Nephron (organoid): ENCODE data around the gene OMD.

Source experiments
- H3K27ac Mint-ChIP-seq, 3 experiments: 2 replicates each; pipeline ENCODE4 v1.8.0; 2020; ENCODE audit warnings: mixed read lengths in 3 of 3, mild to moderate bottlenecking in 2 of 3, moderate library complexity in 1 of 3
- H3K27me3 Mint-ChIP-seq: 2 replicates; pipeline ENCODE4 v1.8.0; 2021; ENCODE audit warnings: low read depth, mild to moderate bottlenecking, moderate library complexity, mixed read lengths
- H3K36me3 Mint-ChIP-seq: 2 replicates; pipeline ENCODE4 v1.8.0; 2020; ENCODE audit warnings: low read depth, mixed read lengths
- H3K4me1 Mint-ChIP-seq: 2 replicates; pipeline ENCODE4 v1.8.0; 2020; ENCODE audit warnings: mixed read lengths
- H3K4me3 Mint-ChIP-seq, 3 experiments: 2 replicates each; pipeline ENCODE4 v1.8.0; 2020; ENCODE audit warnings: mild to moderate bottlenecking in 3 of 3, mixed read lengths in 3 of 3, moderate library complexity in 2 of 3
- H3K9me3 Mint-ChIP-seq: 2 replicates; pipeline ENCODE4 v1.8.0; 2020; ENCODE audit warnings: mixed read lengths
- CTCF ChIP-seq, 3 experiments: fragments of 200-600 bp; sonication (generic); IDR thresholded peaks; one replicate each; pipeline ENCODE4 v1.5.0; 2021; ENCODE audit warnings: antibody characterized with exemption in 3 of 3; ENCODE audit not compliant: unreplicated experiment in 3 of 3

The OMD gene

GRCh38 chr9:92438900-92439526, 14.7 kb upstream of the OMD start:
- peak; percentile 38 to 58 (median 45) for TF ChIP-seq CTCF (IDR thresholded peaks at IDR 0.05; ENCODE audit: unreplicated experiment in 3 of 3)
- no peaks in the 10 kb centered on the region for H3K36me3 Mint-ChIP-seq
- H3K27ac Mint-ChIP-seq, result no peak overlapping the region
- H3K4me3 Mint-ChIP-seq, result no peak overlapping the region
- H3K4me1 Mint-ChIP-seq, result peaks cover 6% of the 10 kb centered on the region
- H3K27me3 Mint-ChIP-seq, result no peaks in the 10 kb centered on the region
- peaks cover 4% of the 10 kb centered on the region for H3K9me3 Mint-ChIP-seq

- Mint-ChIP-seq H3K4me3 (no peak overlapping the region), H3K36me3 (no peaks in the 10 kb centered on the region)
Measured at GRCh38 chr9:92435263-92435662, 11.0 kb upstream of the OMD start.

GRCh38 chr9:92432972-92433548, 8.8 kb upstream of the OMD start:
- Mint-ChIP-seq H3K36me3 (no peaks in the 10 kb centered on the region), H3K27me3 (no peaks in the 10 kb centered on the region), H3K4me3 (no peak overlapping the region), H3K9me3 (peaks cover under 1% of the 10 kb centered on the region), H3K27ac (peak overlapping the region; percentile 76 to 82 (median 76)), H3K4me1 (peaks cover 31% of the 10 kb centered on the region)
- no peak for TF ChIP-seq CTCF (IDR thresholded peaks at IDR 0.05; ENCODE audit: unreplicated experiment in 3 of 3)

More at GRCh38 chr9:92435263-92435662, 11.0 kb upstream of the OMD start:
- H3K9me3 Mint-ChIP-seq, result peaks cover 4% of the 10 kb centered on the region
- H3K27ac Mint-ChIP-seq, result no peak overlapping the region
- TF ChIP-seq CTCF (IDR thresholded peaks at IDR 0.05; ENCODE audit: unreplicated experiment in 3 of 3), result no peak
- H3K4me1 Mint-ChIP-seq, result peaks cover 19% of the 10 kb centered on the region
- no peaks in the 10 kb centered on the region for H3K27me3 Mint-ChIP-seq

- H3K4me3 Mint-ChIP-seq, result no peak overlapping the region
- H3K9me3 Mint-ChIP-seq, result no peaks in the 10 kb centered on the region
- TF ChIP-seq CTCF (IDR thresholded peaks at IDR 0.05; ENCODE audit: unreplicated experiment in 3 of 3), result no peak
- H3K27me3 Mint-ChIP-seq, result no peaks in the 10 kb centered on the region
- H3K4me1 Mint-ChIP-seq, result peaks cover 31% of the 10 kb centered on the region
- H3K36me3 Mint-ChIP-seq, result no peaks in the 10 kb centered on the region
- peak overlapping the region; percentile 76 to 82 (median 76) for H3K27ac Mint-ChIP-seq
Measured at GRCh38 chr9:92432350-92432749, 8.1 kb upstream of the OMD start.

- H3K4me1 Mint-ChIP-seq, result peaks cover 51% of the 10 kb centered on the region
Measured at GRCh38 chr9:92429836-92430235, 5.6 kb upstream of the OMD start.

More at GRCh38 chr9:92429836-92430235, 5.6 kb upstream of the OMD start:
- no peak overlapping the region for H3K4me3 Mint-ChIP-seq
- peak overlapping the region; percentile 40 to 78 (median 78) for H3K27ac Mint-ChIP-seq
- no peak for TF ChIP-seq CTCF (IDR thresholded peaks at IDR 0.05; ENCODE audit: unreplicated experiment in 3 of 3)
- H3K27me3 Mint-ChIP-seq, result no peaks in the 10 kb centered on the region
- H3K9me3 Mint-ChIP-seq, result no peaks in the 10 kb centered on the region
- H3K36me3 Mint-ChIP-seq, result no peaks in the 10 kb centered on the region
